Calu3 (cell line): ENCODE measurements around the gene ZBTB20. TPM values are rescaled to one million over a fixed set of nuclear protein-coding genes. Genes with fewer than 3 reads are reported as not detected.
A peak's percentile ranks its signal among the peaks of the same experiment; 100 is the strongest.

Source experiments
- BruUV-seq: library from RNA; stranded (reverse); fragments of 400-500 nt; replicated peaks from 2 replicates; lab custom pipeline; 2021; lab: Mats Ljungman, UMichigan
- CTCF ChIA-PET: fragments of 300-600 bp; sonication (Branson Sonifier 250); formaldehyde crosslinking; loops from one replicate; lab custom pipeline; 2022; ENCODE audit warnings: antibody characterized with exemption; lab: Charles Lee
- DNase-seq: peaks from one replicate; pipeline ENCODE4 v3.0.0; 2022
- H3K27ac Mint-ChIP-seq: one replicate; pipeline ENCODE4 v1.8.0; 2022; ENCODE audit warnings: mixed read lengths; ENCODE audit not compliant: unreplicated experiment
- H3K27me3 Mint-ChIP-seq: one replicate; pipeline ENCODE4 v1.8.0; 2022; ENCODE audit warnings: mixed read lengths; ENCODE audit not compliant: unreplicated experiment
- H3K36me3 Mint-ChIP-seq: one replicate; pipeline ENCODE4 v1.8.0; 2022; ENCODE audit warnings: mild to moderate bottlenecking, moderate library complexity, mixed read lengths; ENCODE audit not compliant: insufficient read depth, unreplicated experiment
- H3K4me1 Mint-ChIP-seq: one replicate; pipeline ENCODE4 v1.8.0; 2022; ENCODE audit warnings: mild to moderate bottlenecking, low read depth, mixed read lengths; ENCODE audit not compliant: unreplicated experiment
- H3K4me3 Mint-ChIP-seq: one replicate; pipeline ENCODE4 v1.8.0; 2022; ENCODE audit warnings: mild to moderate bottlenecking, low read depth, moderate library complexity, mixed read lengths; ENCODE audit not compliant: unreplicated experiment
- H3K9me3 Mint-ChIP-seq: one replicate; pipeline ENCODE4 v1.8.0; 2022; ENCODE audit warnings: low read depth, mixed read lengths; ENCODE audit not compliant: unreplicated experiment
- intact Hi-C: fragments of 100-400 bp; cut with micrococcal nuclease; formaldehyde crosslinking; loops from one replicate; pipeline ENCODE4 v1.10.0; 2022; ENCODE audit not compliant: unreplicated experiment
- total RNA-seq: library from RNA; stranded (reverse); gene quantifications from 2 replicates; pipeline ENCODE4 v1.2.3, GENCODE V29; 2022
- TF ChIP-seq, protein P1 (sequence below): fragments of 200-600 bp; IDR thresholded peaks from one replicate; pipeline ENCODE4 v1.8.0; 2022; ENCODE audit warnings: antibody characterized with exemption; ENCODE audit not compliant: unreplicated experiment

ZBTB20 gene
- total RNA-seq, 1 experiment from 2014 or later = 24.1 TPM

DNA sequence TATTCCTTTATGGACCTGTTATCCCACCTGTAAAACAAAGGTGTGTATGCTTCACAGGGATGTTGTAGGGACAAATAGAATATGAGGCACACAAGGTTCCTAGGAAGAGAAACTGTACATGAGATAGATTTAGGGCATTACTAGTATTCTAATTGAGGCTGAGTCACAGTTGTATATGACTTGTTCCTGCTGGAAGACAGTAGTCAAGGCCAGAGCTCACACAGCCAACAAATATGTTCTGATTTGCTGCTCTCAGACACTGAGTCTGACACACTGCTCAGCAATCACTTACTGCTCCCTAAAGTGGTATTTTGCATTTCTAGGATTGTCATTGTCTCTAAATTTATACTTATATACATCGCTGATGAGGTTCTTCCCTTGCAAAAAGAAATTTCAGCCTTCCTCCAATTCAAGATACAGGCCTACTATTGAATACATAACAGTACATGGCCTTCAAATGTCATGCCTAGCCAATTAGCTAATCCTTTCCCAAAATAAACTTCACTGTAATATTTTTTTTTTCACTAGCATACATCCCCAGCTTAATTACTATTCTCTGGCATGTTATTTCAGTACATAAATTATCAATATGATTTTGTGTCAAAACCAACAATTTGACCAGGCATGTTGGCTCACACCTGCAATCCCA, 783.4 kb downstream of the ZBTB20 start:
- Mint-ChIP-seq H3K27me3 (no peaks in the 10 kb centered on the region), H3K4me1 (peaks cover 9% of the 10 kb centered on the region), H3K9me3 (no peaks in the 10 kb centered on the region), H3K27ac (no peak overlapping the region), H3K4me3 (no peak overlapping the region), H3K36me3 (no peaks in the 10 kb centered on the region)
- TF ChIP-seq, protein P1, sequence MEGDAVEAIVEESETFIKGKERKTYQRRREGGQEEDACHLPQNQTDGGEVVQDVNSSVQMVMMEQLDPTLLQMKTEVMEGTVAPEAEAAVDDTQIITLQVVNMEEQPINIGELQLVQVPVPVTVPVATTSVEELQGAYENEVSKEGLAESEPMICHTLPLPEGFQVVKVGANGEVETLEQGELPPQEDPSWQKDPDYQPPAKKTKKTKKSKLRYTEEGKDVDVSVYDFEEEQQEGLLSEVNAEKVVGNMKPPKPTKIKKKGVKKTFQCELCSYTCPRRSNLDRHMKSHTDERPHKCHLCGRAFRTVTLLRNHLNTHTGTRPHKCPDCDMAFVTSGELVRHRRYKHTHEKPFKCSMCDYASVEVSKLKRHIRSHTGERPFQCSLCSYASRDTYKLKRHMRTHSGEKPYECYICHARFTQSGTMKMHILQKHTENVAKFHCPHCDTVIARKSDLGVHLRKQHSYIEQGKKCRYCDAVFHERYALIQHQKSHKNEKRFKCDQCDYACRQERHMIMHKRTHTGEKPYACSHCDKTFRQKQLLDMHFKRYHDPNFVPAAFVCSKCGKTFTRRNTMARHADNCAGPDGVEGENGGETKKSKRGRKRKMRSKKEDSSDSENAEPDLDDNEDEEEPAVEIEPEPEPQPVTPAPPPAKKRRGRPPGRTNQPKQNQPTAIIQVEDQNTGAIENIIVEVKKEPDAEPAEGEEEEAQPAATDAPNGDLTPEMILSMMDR = no peak
- no TSS peak for BruUV-seq
- CTCF ChIA-PET = interaction anchor here (2.3 kb wide), 1 partner anchor 55 kb away, joined by 7 read pairs; no protein-coding TSS in a partner anchor
- DNase-seq = no peak
- intact Hi-C loops = loop anchor here (2.0 to 5.0 kb wide), 2 partner anchors 55 to 729 kb away; no protein-coding TSS in a partner anchor

DNA sequence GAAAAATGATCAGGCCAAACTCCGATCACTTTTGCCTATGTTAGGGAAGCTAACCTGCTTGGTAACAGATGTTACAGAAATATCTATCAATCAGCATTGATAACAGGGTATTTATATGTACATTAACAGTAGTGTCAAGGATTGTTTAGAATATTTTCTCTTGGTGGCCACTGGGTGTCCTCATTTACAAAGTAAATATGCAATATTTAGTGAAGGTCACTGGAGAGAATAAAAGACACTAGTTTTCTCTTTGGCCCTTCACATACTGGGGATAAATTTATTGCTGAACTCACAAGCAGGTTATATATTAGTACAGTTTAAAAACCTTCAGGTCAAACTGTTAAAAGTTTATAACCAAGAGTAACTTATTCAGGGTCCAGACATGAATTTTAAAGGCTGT, 784.3 kb downstream of the ZBTB20 start:
- no TSS peak for BruUV-seq
- DNase-seq = no peak
- Mint-ChIP-seq H3K36me3 (no peaks in the 10 kb centered on the region), H3K27ac (no peak overlapping the region), H3K4me1 (peaks cover 9% of the 10 kb centered on the region), H3K4me3 (no peak overlapping the region), H3K27me3 (no peaks in the 10 kb centered on the region), H3K9me3 (no peaks in the 10 kb centered on the region)
- CTCF ChIA-PET = interaction anchor here (1.4 to 2.3 kb wide), 2 partner anchors 56 to 72 kb away, joined by 4 to 7 read pairs; no protein-coding TSS in a partner anchor
- intact Hi-C loops = loop anchor here (2.0 to 5.0 kb wide), 2 partner anchors 56 to 729 kb away; no protein-coding TSS in a partner anchor
- TF ChIP-seq, protein P1 = peak; percentile 26

DNA sequence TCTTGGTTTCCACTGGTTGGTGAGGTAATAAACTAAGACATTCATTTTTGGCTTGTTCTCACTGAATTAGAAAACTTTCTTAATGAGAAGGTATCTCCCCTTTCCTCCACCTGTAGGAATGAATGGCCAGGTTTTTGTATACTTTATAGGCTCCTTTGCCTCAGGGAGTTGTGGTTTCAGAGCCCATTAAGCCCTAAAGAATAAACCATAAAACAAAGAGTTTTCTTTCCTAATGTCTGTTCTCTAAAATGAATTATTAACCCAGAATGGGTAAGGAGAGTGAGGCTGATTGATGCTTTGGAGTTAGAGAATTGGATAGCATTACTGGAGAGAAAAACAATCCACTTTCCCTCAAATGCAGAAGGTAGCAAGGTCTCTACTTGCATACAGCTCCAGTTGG, 785.7 kb downstream of the ZBTB20 start:
- no peak overlapping the region for H3K27ac Mint-ChIP-seq
- TF ChIP-seq, protein P1 = no peak
- no peaks in the 10 kb centered on the region for H3K9me3 Mint-ChIP-seq
- H3K27me3 Mint-ChIP-seq = no peaks in the 10 kb centered on the region
- no TSS peak for BruUV-seq
- H3K4me1 Mint-ChIP-seq = peaks cover 7% of the 10 kb centered on the region
- H3K36me3 Mint-ChIP-seq = no peaks in the 10 kb centered on the region
- CTCF ChIA-PET = no interaction called here
- no peak overlapping the region for H3K4me3 Mint-ChIP-seq
- intact Hi-C loops = loop anchor here (5.0 kb wide), 1 partner anchor 731 kb away; no protein-coding TSS in a partner anchor
- no peak for DNase-seq

DNA sequence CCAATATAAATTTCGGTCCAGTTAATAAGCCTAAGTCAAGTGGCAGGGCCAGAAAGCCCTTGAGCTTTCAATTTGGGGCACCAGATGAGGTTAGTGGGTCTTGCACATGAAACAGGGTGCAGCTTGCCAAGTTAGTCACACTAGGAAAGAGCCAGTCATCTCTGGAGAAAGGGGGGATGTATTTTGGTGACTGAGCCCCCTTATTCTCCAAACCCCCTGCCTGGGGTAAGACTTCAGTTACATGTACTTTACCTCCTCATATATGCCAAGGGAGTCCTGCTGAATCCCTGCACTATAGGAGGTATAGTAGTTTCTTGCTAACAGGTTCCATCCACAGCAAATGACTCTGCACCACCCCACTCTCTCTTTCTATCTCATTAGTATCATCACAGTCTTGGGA, 790.6 kb downstream of the ZBTB20 start:
- Mint-ChIP-seq H3K9me3 (no peaks in the 10 kb centered on the region), H3K27me3 (no peaks in the 10 kb centered on the region), H3K27ac (no peak overlapping the region), H3K4me1 (peaks cover 13% of the 10 kb centered on the region), H3K36me3 (no peaks in the 10 kb centered on the region), H3K4me3 (no peak overlapping the region)
- TF ChIP-seq, protein P1 = no peak
- CTCF ChIA-PET = no interaction called here
- no TSS peak for BruUV-seq
- intact Hi-C loops = no loop called here
- no peak for DNase-seq
